DND-41 (cell line): Measurements from ENCODE around the gene ATF6.

Experiments
- ATAC-seq: fragments of 200-7000 bp; cut with Tn5 transposase; 3 replicates; pipeline ENCODE4 v1.9.1; 2021; ENCODE audit warnings: low read depth; ENCODE audit not compliant: insufficient read depth
- DNase-seq: peaks from one replicate; pipeline ENCODE4 v3.0.0-alpha.2; 2020
- H2AFZ ChIP-seq: 2 replicates; pipeline ENCODE4 v1.6.0; 2012; ENCODE audit warnings: low read depth, low read length
- H3K27ac ChIP-seq: 2 replicates; pipeline ENCODE4 v1.5.1; 2012; ENCODE audit warnings: low read length, inconsistent platforms
- H3K27me3 ChIP-seq: fragments of 200-600 bp; sonication (generic); 2 replicates; pipeline ENCODE4 v1.6.0; 2012; ENCODE audit warnings: low read length, mild to moderate bottlenecking, inconsistent platforms; ENCODE audit not compliant: insufficient read depth, poor library complexity
- H3K36me3 ChIP-seq: 2 replicates; pipeline ENCODE4 v1.5.1; 2012; ENCODE audit warnings: low read length, inconsistent platforms; ENCODE audit not compliant: insufficient read depth
- H3K4me1 ChIP-seq: 2 replicates; pipeline ENCODE4 v1.5.1; 2012; ENCODE audit warnings: mild to moderate bottlenecking, low read length; ENCODE audit not compliant: insufficient read depth
- H3K4me2 ChIP-seq: 2 replicates; pipeline ENCODE4 v1.6.0; 2012; ENCODE audit warnings: mild to moderate bottlenecking, moderate library complexity, low read length, inconsistent platforms; ENCODE audit not compliant: insufficient read depth
- H3K4me3 ChIP-seq, 2 experiments: fragments of 200-600 bp in 1 of 2; shearing (Covaris generic) in 1 of 2; 2 replicates each; pipeline ENCODE4 v1.5.1; 2012 to 2016; ENCODE audit warnings: inconsistent platforms in 2 of 2, low read length in 2 of 2, mild to moderate bottlenecking in 2 of 2, low read depth in 1 of 2, moderate library complexity in 1 of 2
- H3K79me2 ChIP-seq: 2 replicates; pipeline ENCODE4 v1.6.0; 2012; ENCODE audit warnings: low read length, inconsistent platforms; ENCODE audit not compliant: insufficient read depth
- H3K9ac ChIP-seq: 2 replicates; pipeline ENCODE4 v1.6.0; 2012; ENCODE audit warnings: low read depth, mild to moderate bottlenecking, inconsistent platforms, low read length, moderate library complexity
- H3K9me3 ChIP-seq: 2 replicates; pipeline ENCODE4 v1.5.1; 2012; ENCODE audit warnings: low read length, moderate library complexity, mild to moderate bottlenecking, inconsistent platforms; ENCODE audit not compliant: insufficient read depth, severe bottlenecking
- H4K20me1 ChIP-seq: 2 replicates; pipeline ENCODE4 v1.6.0; 2012; ENCODE audit warnings: low read length; ENCODE audit not compliant: insufficient read depth
- CTCF ChIP-seq: IDR thresholded peaks from 2 replicates; pipeline ENCODE4 v1.5.1; 2012; ENCODE audit warnings: borderline replicate concordance, low read length, moderate library complexity, mild to moderate bottlenecking; ENCODE audit not compliant: poor library complexity, severe bottlenecking; ENCODE audit errors: extremely low read depth
- EZH2 ChIP-seq: IDR thresholded peaks from 3 replicates; pipeline ENCODE4 v1.6.1; 2012; ENCODE audit warnings: borderline replicate concordance, low read depth, mild to moderate bottlenecking, moderate library complexity, low read length, inconsistent platforms; ENCODE audit not compliant: severe bottlenecking

ATF6 gene

GRCh38 chr1:161726473-161727255, 39.5 kb upstream of the ATF6 start:
- H3K27me3 ChIP-seq: peaks cover 56% of the 10 kb centered on the region
- peak overlapping the region; percentile 84 for H2AFZ ChIP-seq
- TF ChIP-seq EZH2 (peak; percentile 73), CTCF (no peak)
- peaks cover 31% of the 10 kb centered on the region for H3K4me1 ChIP-seq
- peak overlapping the region; percentile 66 for H3K27ac ChIP-seq
- ATAC-seq: peak; percentile 72
- H3K9ac ChIP-seq: peak overlapping the region; percentile 69
- peak overlapping the region; percentile 99 for H3K4me2 ChIP-seq
- H4K20me1 ChIP-seq: no peaks in the 10 kb centered on the region
- peak overlapping the region; percentile 51 to 89 for H3K4me3 ChIP-seq
- H3K79me2 ChIP-seq: no peaks in the 10 kb centered on the region
- H3K9me3 ChIP-seq: no peaks in the 10 kb centered on the region
- peak; percentile 76 for DNase-seq
- no peaks in the 10 kb centered on the region for H3K36me3 ChIP-seq

GRCh38 chr1:161727256-161727924, 38.7 kb upstream of the ATF6 start:
- Histone ChIP-seq H3K9me3 (no peaks in the 10 kb centered on the region), H3K27me3 (peaks cover 58% of the 10 kb centered on the region), H3K4me1 (peaks cover 31% of the 10 kb centered on the region), H3K4me3 (peak overlapping the region; percentile 51 to 89), H3K27ac (peak overlapping the region; percentile 61), H4K20me1 (no peaks in the 10 kb centered on the region), H3K9ac (peak overlapping the region; percentile 69), H3K36me3 (no peaks in the 10 kb centered on the region), H3K4me2 (peak overlapping the region; percentile 99), H2AFZ (peak overlapping the region; percentile 77), H3K79me2 (no peaks in the 10 kb centered on the region)
- peak; percentile 69 for ATAC-seq
- no peak for TF ChIP-seq EZH2
- no peak for TF ChIP-seq CTCF
- DNase-seq: peak; percentile 72

- Histone ChIP-seq H3K4me3 (no peak overlapping the region), H3K9ac (no peak overlapping the region), H3K79me2 (no peaks in the 10 kb centered on the region), H3K4me2 (no peak overlapping the region), H3K9me3 (no peaks in the 10 kb centered on the region), H3K36me3 (no peaks in the 10 kb centered on the region), H3K4me1 (peaks cover 31% of the 10 kb centered on the region), H3K27ac (no peak overlapping the region), H3K27me3 (peaks cover 63% of the 10 kb centered on the region), H2AFZ (no peak overlapping the region), H4K20me1 (no peaks in the 10 kb centered on the region)
- ATAC-seq (no peak), DNase-seq (no peak)
- TF ChIP-seq EZH2 (peak; percentile 24), CTCF (no peak)
These were observed 37.5 kb upstream of the ATF6 start for GRCh38 chr1:161728376-161729226.
